ENCODE measurements around the gene HOPX. TPM values are rescaled to one million over a fixed set of nuclear protein-coding genes. Genes with fewer than 3 reads are reported as not detected.

Gene HOPX
- total RNA-seq, 1 donor from 2014 or later: 0.96 TPM

DNA sequence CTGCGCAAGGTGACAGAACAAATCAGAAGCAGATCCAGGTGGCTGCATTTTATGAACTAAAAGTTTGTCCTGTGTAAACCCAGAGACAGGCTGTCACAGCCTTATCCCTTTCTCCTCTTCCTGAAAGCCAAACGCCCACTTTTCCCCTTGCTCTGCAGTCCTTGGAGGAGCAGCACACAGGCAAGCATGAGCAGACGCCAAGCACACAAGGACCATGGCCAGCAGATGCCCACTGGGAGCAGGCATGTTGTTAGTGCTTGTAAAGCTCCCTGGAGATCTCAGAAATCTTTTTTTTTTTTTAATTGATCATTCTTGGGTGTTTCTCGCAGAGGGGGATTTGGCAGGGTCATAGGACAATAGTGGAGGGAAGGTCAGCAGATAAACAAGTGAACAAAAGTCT, 11.5 kb upstream of the HOPX start:
- Histone ChIP-seq H3K27me3 (ENCODE audit: control insufficient read depth, insufficient read depth, low read length) (no peaks in the 10 kb centered on the region), H3K4me3 (ENCODE audit: low read depth, low read length) (no peak overlapping the region), H3K36me3 (ENCODE audit: control insufficient read depth, insufficient read depth, low read length) (no peaks in the 10 kb centered on the region)
- no peak for DNase-seq (ENCODE audit: low read depth)
- TF ChIP-seq, protein P1, sequence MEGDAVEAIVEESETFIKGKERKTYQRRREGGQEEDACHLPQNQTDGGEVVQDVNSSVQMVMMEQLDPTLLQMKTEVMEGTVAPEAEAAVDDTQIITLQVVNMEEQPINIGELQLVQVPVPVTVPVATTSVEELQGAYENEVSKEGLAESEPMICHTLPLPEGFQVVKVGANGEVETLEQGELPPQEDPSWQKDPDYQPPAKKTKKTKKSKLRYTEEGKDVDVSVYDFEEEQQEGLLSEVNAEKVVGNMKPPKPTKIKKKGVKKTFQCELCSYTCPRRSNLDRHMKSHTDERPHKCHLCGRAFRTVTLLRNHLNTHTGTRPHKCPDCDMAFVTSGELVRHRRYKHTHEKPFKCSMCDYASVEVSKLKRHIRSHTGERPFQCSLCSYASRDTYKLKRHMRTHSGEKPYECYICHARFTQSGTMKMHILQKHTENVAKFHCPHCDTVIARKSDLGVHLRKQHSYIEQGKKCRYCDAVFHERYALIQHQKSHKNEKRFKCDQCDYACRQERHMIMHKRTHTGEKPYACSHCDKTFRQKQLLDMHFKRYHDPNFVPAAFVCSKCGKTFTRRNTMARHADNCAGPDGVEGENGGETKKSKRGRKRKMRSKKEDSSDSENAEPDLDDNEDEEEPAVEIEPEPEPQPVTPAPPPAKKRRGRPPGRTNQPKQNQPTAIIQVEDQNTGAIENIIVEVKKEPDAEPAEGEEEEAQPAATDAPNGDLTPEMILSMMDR (IDR thresholded peaks at IDR 0.05; ENCODE audit: insufficient read depth, low read length, poor library complexity, severe bottlenecking): no peak

DNA sequence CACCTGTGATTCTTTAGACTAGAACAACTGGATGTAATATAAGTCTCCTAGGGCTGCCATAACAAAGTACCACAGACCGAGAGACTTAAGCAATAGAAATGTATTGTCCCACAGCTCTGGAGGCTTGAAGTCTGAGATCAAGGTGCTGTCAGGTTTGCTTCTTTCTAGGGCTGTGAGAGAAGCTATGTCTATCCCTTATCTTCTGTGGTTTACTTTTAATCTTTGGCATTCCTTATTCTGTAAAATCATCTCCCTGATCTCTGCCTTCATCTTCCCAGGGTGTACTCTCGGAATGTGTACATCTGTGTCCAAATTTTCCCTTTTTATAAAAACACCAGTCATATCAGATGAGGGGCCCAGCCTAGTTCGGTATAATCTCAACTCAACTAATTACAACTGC, 10.3 kb upstream of the HOPX start:
- no peak overlapping the region for H3K4me3 ChIP-seq (ENCODE audit: low read depth, low read length)
- H3K27me3 ChIP-seq (ENCODE audit: control insufficient read depth, insufficient read depth, low read length): no peaks in the 10 kb centered on the region
- H3K36me3 ChIP-seq (ENCODE audit: control insufficient read depth, insufficient read depth, low read length): no peaks in the 10 kb centered on the region
- no peak for DNase-seq (ENCODE audit: low read depth)
- TF ChIP-seq, protein P1 (IDR thresholded peaks at IDR 0.05; ENCODE audit: insufficient read depth, low read length, poor library complexity, severe bottlenecking): no peak

DNA sequence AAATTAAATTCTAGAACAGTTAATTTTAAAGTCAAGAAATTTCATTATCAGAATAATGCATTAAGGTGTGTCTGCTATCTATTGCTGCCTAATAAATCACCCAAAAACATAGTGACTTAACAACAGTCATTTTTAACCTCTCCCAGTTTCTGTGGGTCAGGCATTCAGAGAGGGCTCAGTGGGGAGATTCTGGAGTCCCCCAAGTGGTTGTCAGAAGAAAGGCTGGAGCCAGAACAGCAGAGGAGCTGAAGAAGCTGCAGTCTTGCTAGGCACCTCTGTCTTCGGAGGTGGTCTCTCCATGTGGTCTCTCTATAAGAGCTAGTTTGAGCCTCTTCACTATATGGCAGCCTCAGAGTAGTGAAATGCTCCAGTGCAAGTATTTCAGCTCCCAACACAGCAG, 9.3 kb upstream of the HOPX start:
- TF ChIP-seq, protein P1 (IDR thresholded peaks at IDR 0.05; ENCODE audit: insufficient read depth, low read length, poor library complexity, severe bottlenecking): no peak
- Histone ChIP-seq H3K27me3 (ENCODE audit: control insufficient read depth, insufficient read depth, low read length) (no peaks in the 10 kb centered on the region), H3K4me3 (ENCODE audit: low read depth, low read length) (no peak overlapping the region), H3K36me3 (ENCODE audit: control insufficient read depth, insufficient read depth, low read length) (no peaks in the 10 kb centered on the region)
- no peak for DNase-seq (ENCODE audit: low read depth)

DNA sequence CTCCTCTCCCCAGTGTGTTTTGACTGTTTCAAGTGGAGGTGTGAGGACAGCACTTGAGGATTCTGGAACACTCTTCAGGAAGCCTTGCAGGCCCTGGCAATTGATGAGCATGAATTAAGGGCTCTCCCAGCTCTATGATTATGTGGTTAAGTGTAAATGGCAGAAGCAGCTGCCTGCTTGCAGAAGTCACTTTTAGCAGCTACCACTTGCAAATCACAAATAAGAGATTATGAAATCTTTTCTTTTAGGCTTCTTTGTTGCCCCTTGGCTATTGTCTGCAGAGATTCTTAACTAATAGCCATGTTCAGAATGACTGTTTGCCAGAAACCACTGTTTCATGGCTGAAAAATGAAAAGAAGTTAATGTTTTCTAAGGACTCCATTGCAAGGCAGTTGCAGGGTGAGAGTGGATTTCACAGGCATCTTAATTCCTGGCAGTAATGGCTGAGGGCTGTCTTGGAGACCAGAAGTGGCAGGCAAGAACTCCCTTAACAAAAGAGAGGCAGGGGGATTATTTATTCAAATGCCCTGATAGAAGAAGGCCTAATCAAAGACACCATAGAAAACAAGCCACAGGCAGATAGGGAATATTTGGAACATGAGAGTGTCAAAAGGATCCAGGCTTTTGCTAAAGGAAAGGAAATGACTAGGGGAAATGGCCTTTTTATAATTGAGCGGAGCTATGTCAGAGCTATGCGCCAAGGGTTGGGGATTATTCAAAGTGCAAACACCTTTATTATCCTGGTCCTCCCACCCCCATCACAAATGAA, 8.3 kb upstream of the HOPX start:
- TF ChIP-seq, protein P1 (IDR thresholded peaks at IDR 0.05; ENCODE audit: insufficient read depth, low read length, poor library complexity, severe bottlenecking): no peak

DNA sequence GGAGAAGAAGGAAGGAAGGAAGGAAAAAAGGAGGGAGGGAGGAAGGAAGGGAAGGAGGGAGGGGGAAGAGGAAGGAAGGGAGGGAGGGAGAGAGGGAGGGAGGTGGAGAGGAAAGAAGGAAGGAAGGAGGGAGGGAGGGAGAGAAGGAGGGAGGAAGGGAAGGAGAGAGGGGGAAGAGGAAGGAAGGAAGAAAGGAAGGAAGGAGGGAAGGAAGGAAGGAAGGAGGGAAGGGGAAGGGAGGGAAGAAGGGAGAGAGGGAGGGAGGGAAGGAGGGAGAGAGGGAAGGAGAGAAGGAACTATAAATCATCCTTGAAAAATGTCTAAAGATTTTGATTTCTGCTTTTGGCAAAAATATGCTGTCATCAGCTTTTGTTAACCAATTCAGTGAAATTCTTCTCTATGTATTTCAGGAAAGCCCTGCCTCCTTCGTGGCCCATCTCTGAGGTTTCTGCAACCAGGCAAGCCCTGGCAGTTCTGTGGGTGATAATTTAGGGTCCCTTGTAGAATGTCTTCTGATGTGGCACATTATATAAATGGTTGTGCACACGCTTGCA, 7.1 kb upstream of the HOPX start:
- no peak overlapping the region for H3K4me3 ChIP-seq (ENCODE audit: low read depth, low read length)
- H3K27me3 ChIP-seq (ENCODE audit: control insufficient read depth, insufficient read depth, low read length): no peaks in the 10 kb centered on the region
- TF ChIP-seq, protein P1 (IDR thresholded peaks at IDR 0.05; ENCODE audit: insufficient read depth, low read length, poor library complexity, severe bottlenecking): no peak
- DNase-seq (ENCODE audit: low read depth): no peak
- no peaks in the 10 kb centered on the region for H3K36me3 ChIP-seq (ENCODE audit: control insufficient read depth, insufficient read depth, low read length)

More for the DNA sequence above, 8.3 kb upstream of the HOPX start:
- DNase-seq (ENCODE audit: low read depth): no peak
- Histone ChIP-seq H3K27me3 (ENCODE audit: control insufficient read depth, insufficient read depth, low read length) (no peaks in the 10 kb centered on the region), H3K4me3 (ENCODE audit: low read depth, low read length) (no peak overlapping the region), H3K36me3 (ENCODE audit: control insufficient read depth, insufficient read depth, low read length) (no peaks in the 10 kb centered on the region)

Measured in kidney epithelial cell (primary cell).